K562 (cell line): ENCODE results near the gene TM7SF2.

ENCODE experiments used
- MEF2A ChIP-seq: IDR thresholded peaks from 2 replicates; pipeline ENCODE4 v1.6.1; 2011; ENCODE audit warnings: low read depth, mild to moderate bottlenecking, low read length, moderate library complexity; ENCODE audit not compliant: control insufficient read depth
- MYC ChIP-seq, 2 experiments: fragments of 250-450 bp in 1 of 2; sonication (Bioruptor Pico) in 1 of 2; IDR thresholded peaks; 2 replicates each; pipeline versions ENCODE4 v1.5.1 to v1.6.1; 2012 to 2021; ENCODE audit warnings: low read depth in 2 of 2, borderline replicate concordance in 1 of 2, improper control_type of control experiment in 1 of 2, low read length in 1 of 2, mild to moderate bottlenecking in 1 of 2, moderate library complexity in 1 of 2
- NCOA2 ChIP-seq, 2 experiments: fragments of 450-650 bp; IDR thresholded peaks; 2 replicates each; pipeline ENCODE4 v1.6.1; 2018; ENCODE audit warnings: mild to moderate bottlenecking in 2 of 2, moderate library complexity in 1 of 2; ENCODE audit not compliant: partially characterized antibody in 2 of 2
- TF ChIP-seq, protein P1 (sequence below): sonication (generic); formaldehyde crosslinking; IDR thresholded peaks from 2 replicates; pipeline ENCODE4 v1.8.0; 2022; ENCODE audit warnings: mild to moderate bottlenecking, low read depth, missing genetic modification reagents

DNA sequence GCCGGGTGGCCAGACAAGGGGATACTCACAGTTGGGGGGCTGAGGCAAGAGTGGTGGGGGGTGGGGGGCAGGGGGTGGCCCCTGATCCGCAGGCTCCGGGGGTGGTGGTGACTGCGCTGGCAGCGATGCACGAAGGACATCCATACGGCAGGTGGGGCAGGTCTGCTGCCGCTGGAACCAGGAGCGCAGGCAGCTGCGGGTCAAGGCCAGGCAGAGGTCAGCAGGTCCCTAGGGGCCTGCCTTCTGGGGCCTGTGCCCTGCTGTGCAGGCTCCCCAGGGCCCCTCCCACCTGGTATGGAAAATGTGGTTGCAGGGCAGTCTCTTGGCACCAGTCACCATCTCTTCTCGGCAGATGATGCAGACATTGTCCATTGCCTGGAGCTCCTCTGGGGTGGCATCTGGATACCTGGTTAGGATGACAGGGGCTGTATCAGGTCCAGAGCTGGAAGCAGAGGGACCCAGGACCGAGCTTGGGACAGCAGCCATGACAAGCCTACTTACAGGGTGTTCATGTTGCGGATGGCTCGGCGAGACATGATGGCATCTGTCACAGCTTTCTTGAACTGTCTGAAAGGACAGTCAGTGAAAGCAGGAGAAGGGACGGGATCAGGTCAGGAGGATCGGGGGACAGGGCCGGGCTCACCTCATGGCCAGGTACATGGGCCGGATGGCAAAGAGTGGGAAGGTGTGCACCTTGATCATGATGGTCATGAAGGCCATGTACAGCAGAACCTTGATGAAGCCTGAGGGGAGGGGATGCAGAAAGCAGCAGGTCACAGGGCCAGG is 19.2 kb downstream of the TM7SF2 start:
- TF ChIP-seq, protein P1, sequence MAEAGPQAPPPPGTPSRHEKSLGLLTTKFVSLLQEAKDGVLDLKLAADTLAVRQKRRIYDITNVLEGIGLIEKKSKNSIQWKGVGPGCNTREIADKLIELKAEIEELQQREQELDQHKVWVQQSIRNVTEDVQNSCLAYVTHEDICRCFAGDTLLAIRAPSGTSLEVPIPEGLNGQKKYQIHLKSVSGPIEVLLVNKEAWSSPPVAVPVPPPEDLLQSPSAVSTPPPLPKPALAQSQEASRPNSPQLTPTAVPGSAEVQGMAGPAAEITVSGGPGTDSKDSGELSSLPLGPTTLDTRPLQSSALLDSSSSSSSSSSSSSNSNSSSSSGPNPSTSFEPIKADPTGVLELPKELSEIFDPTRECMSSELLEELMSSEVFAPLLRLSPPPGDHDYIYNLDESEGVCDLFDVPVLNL: no peak
- TF ChIP-seq NCOA2 (IDR thresholded peaks at IDR 0.05; ENCODE audit: partially characterized antibody in 2 of 2) (no peak), MYC (IDR thresholded peaks at IDR 0.05; ENCODE audit: low read depth, low read length) (no peak), MYC (CRISPR knock-in tag; IDR thresholded peaks at IDR 0.05; ENCODE audit: borderline replicate concordance, low read depth) (no peak), MEF2A (no peak)
